Activated CD8-positive, alpha-beta T cell treated with anti-CD3 and anti-CD28 coated beads for 36 hours (primary cell): ENCODE measurements around the gene ARSA. TPM values are rescaled to one million over a fixed set of nuclear protein-coding genes. Genes with fewer than 3 reads are reported as not detected.

Experiments used
- ATAC-seq: fragments of 200-7000 bp; cut with Tn5 transposase; one replicate; pipeline ENCODE4 v1.10.0; 2021; ENCODE audit warnings: mild to moderate bottlenecking, moderate library complexity
- CTCF ChIA-PET: fragments of 350-600 bp; sonication (Branson Sonifier 250); formaldehyde crosslinking; loops from one replicate; lab custom pipeline; 2021; ENCODE audit warnings: antibody characterized with exemption; lab: Charles Lee
- POLR2A ChIA-PET: fragments of 350-600 bp; sonication (Branson Sonifier 250); formaldehyde crosslinking; loops from one replicate; lab custom pipeline; 2021; ENCODE audit warnings: antibody characterized with exemption; lab: Charles Lee
- DNase-seq: peaks from one replicate; pipeline ENCODE4 v3.0.0-alpha.2; 2020
- H3K27ac Mint-ChIP-seq: one replicate; pipeline ENCODE4 v1.8.0; 2021; ENCODE audit warnings: mild to moderate bottlenecking, mixed read lengths
- H3K27me3 Mint-ChIP-seq: one replicate; pipeline ENCODE4 v1.8.0; 2021; ENCODE audit warnings: mixed read lengths
- H3K36me3 Mint-ChIP-seq: one replicate; pipeline ENCODE4 v1.8.0; 2021; ENCODE audit warnings: low read depth, mixed read lengths
- H3K4me1 Mint-ChIP-seq: one replicate; pipeline ENCODE4 v1.8.0; 2021; ENCODE audit warnings: low read depth, mixed read lengths
- H3K4me3 Mint-ChIP-seq: one replicate; pipeline ENCODE4 v1.8.0; 2021; ENCODE audit warnings: mild to moderate bottlenecking, moderate library complexity, mixed read lengths
- H3K9me3 Mint-ChIP-seq: one replicate; pipeline ENCODE4 v1.8.0; 2021; ENCODE audit warnings: mixed read lengths
- intact Hi-C: fragments of 100-400 bp; cut with micrococcal nuclease; formaldehyde crosslinking; loops from one replicate; pipeline ENCODE4 v1.10.0; 2022
- total RNA-seq, 2 experiments: library from RNA; stranded (reverse); gene quantifications; one replicate each; pipeline ENCODE4 v1.2.3, GENCODE V29; 2021
- TF ChIP-seq, protein P1 (sequence below): fragments of 200-600 bp; IDR thresholded peaks from one replicate; pipeline ENCODE4 v1.8.0; 2022; ENCODE audit warnings: antibody characterized with exemption, mild to moderate bottlenecking

ARSA gene
- total RNA-seq, 2 experiments from 2014 or later, result 11.6 to 11.8 TPM

DNA sequence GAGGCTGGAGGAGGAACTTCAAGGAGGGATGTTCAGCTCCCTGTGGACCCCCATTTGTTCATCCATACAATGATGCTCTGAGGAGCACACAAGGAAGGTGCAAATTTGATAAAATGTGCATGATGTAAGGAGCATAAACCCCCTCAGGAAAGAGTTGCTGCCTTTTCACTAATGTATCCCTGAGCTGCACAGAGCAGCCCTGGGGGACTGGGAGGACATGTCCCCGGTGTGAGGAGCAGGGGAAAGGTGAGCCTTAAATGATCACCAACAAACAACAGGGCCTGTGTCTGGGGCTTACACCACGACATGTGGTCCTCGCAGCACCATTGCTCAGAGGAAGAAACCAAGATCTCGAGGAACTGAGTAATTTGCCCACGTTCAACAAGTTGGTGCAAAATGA, 30.9 kb downstream of the ARSA start:
- ATAC-seq (no peak), DNase-seq (no peak)
- H3K27ac Mint-ChIP-seq, result no peak overlapping the region
- intact Hi-C loops, result no loop called here
- H3K4me3 Mint-ChIP-seq, result no peak overlapping the region
- peaks cover 15% of the 10 kb centered on the region for H3K27me3 Mint-ChIP-seq
- ChIA-PET POLR2A (no interaction called here), CTCF (no interaction called here)
- peaks cover 5% of the 10 kb centered on the region for H3K36me3 Mint-ChIP-seq
- H3K9me3 Mint-ChIP-seq, result no peaks in the 10 kb centered on the region
- TF ChIP-seq, protein P1, sequence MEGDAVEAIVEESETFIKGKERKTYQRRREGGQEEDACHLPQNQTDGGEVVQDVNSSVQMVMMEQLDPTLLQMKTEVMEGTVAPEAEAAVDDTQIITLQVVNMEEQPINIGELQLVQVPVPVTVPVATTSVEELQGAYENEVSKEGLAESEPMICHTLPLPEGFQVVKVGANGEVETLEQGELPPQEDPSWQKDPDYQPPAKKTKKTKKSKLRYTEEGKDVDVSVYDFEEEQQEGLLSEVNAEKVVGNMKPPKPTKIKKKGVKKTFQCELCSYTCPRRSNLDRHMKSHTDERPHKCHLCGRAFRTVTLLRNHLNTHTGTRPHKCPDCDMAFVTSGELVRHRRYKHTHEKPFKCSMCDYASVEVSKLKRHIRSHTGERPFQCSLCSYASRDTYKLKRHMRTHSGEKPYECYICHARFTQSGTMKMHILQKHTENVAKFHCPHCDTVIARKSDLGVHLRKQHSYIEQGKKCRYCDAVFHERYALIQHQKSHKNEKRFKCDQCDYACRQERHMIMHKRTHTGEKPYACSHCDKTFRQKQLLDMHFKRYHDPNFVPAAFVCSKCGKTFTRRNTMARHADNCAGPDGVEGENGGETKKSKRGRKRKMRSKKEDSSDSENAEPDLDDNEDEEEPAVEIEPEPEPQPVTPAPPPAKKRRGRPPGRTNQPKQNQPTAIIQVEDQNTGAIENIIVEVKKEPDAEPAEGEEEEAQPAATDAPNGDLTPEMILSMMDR, result no peak
- peaks cover 6% of the 10 kb centered on the region for H3K4me1 Mint-ChIP-seq

DNA sequence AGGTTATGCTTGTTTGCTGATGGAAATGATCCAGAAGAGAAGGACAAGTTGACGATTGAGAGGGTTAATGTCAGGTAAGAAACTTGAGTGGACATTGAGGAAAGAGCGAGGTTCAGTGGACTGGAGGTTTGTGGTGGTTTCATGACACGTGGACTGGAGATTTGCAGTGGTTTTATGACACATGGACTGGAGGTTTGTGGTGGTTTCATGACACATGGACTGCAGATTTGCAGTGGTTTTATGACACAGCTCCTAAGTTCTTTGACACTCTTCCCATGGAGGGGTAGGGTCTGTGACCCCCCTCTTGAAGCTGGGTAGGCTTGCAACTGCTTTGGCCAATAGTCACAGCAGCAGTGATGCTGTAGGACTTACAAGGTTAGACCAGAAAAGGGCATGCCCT, 32.8 kb downstream of the ARSA start:
- Mint-ChIP-seq H3K36me3 (peaks cover 5% of the 10 kb centered on the region), H3K27me3 (peaks cover 8% of the 10 kb centered on the region), H3K27ac (no peak overlapping the region), H3K9me3 (no peaks in the 10 kb centered on the region), H3K4me3 (no peak overlapping the region), H3K4me1 (peaks cover 3% of the 10 kb centered on the region)
- intact Hi-C loops, result no loop called here
- TF ChIP-seq, protein P1, result no peak
- POLR2A ChIA-PET, result no interaction called here
- ATAC-seq (no peak), DNase-seq (no peak)
- CTCF ChIA-PET, result no interaction called here

DNA sequence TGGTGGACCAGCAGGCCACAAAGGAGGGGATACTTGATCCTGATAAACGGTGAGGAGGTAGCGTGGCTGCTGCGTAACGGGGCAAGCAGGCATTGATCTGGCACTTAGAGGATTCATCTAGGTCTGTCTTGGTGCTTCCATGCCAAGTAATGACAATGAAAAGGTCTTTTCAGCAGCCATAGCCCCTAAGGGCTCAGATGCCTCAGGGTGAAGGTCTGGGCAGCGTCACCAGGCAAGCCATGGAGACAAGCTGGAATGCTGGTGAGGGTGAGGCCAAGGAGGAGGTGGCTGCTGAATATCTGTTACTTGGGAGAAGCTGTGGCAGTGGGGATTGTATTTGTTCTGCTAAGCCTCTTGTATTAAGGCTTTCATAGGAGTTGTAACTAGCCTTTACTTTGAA, 40.5 kb downstream of the ARSA start:
- Mint-ChIP-seq H3K4me3 (no peak overlapping the region), H3K27ac (no peak overlapping the region), H3K9me3 (no peaks in the 10 kb centered on the region), H3K36me3 (peaks cover 6% of the 10 kb centered on the region), H3K4me1 (peaks cover 8% of the 10 kb centered on the region), H3K27me3 (no peaks in the 10 kb centered on the region)
- TF ChIP-seq, protein P1, result no peak
- ATAC-seq (no peak), DNase-seq (no peak)
- POLR2A ChIA-PET, result interaction anchor here (1.1 kb wide), 1 partner anchor 37 kb away, joined by 3 read pairs; no protein-coding TSS in a partner anchor
- CTCF ChIA-PET, result interaction anchor here (0.9 to 2.7 kb wide), 2 partner anchors 13 to 33 kb away, joined by 3 to 9 read pairs; no protein-coding TSS in a partner anchor
- intact Hi-C loops, result no loop called here

DNA sequence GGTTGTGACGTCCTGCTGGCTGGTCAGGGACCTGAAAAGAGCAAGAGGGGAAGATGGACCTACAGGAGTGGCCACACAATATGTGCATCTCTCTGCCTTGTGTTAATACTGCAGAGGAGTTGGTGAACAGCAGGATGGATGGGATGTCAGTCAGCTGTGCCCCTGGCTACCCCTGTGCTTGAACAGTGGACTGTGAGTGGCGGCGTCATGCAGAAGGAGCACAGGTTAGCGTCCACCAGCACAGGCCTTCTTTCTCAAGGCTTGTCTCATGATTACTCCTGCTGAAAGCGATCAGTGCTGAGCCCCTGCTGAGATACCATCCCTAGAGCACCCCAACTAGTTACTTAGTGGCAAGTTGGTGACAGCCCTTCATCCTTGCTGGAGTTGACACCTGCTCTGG, 41.5 kb downstream of the ARSA start:
- Mint-ChIP-seq H3K27ac (no peak overlapping the region), H3K27me3 (no peaks in the 10 kb centered on the region), H3K4me3 (no peak overlapping the region), H3K4me1 (peaks cover 13% of the 10 kb centered on the region), H3K9me3 (no peaks in the 10 kb centered on the region), H3K36me3 (peaks cover 7% of the 10 kb centered on the region)
- no peak for ATAC-seq
- ChIA-PET CTCF (interaction anchor here (1.9 to 2.7 kb wide), 2 partner anchors 34 to 61 kb away, joined by 6 to 9 read pairs; partner anchors contain the start of gene SCO2), POLR2A (no interaction called here)
- intact Hi-C loops, result no loop called here
- no peak for DNase-seq
- TF ChIP-seq, protein P1, result no peak

DNA sequence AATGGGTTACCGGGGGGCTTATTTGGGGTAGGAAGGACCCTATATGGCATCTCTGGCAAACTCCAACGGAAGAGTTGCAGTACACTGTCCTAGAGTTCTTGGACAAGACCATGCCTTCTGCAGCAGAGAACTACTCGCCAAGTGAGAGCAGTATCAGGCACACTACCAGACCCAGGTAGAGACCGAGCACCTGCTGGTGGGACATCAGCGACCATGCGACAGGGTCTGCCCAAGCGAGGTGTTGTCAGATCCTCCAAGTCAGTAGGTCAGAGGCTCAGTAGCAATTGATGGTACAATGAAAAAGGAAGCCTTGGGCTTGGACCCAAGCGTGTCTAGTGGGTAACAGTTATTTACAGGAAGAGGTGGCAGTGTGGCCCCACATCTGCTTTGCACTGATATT, 42.2 kb downstream of the ARSA start:
- ChIA-PET CTCF (interaction anchor here (1.1 to 1.9 kb wide), 2 partner anchors 23 to 60 kb away, joined by 3 to 6 read pairs; partner anchors contain the start of genes SCO2 and SYCE3), POLR2A (no interaction called here)
- TF ChIP-seq, protein P1, result no peak
- no peak for ATAC-seq
- Mint-ChIP-seq H3K4me3 (no peak overlapping the region), H3K27ac (no peak overlapping the region), H3K9me3 (no peaks in the 10 kb centered on the region), H3K27me3 (no peaks in the 10 kb centered on the region), H3K36me3 (peaks cover 10% of the 10 kb centered on the region), H3K4me1 (peaks cover 16% of the 10 kb centered on the region)
- DNase-seq, result no peak
- intact Hi-C loops, result no loop called here
